Common myeloid progenitor, CD34-positive (primary cell): Measurements from ENCODE around the gene SLC12A5.

ENCODE experiments used
- CTCF ChIA-PET: fragments of 350-600 bp; sonication (Branson Sonifier 250); formaldehyde crosslinking; loops from one replicate; lab custom pipeline; 2021; ENCODE audit warnings: antibody characterized with exemption; lab: Charles Lee
- POLR2A ChIA-PET: fragments of 350-600 bp; sonication (Branson Sonifier 250); formaldehyde crosslinking; loops from one replicate; lab custom pipeline; 2021; ENCODE audit warnings: antibody characterized with exemption; lab: Charles Lee
- DNase-seq, 3 donors: peaks; one replicate each; pipeline versions ENCODE4 v3.0.0 to v3.0.0-alpha.2; 2013
- H3K27ac ChIP-seq, 2 experiments: 1 replicate in 1 of 2; 2 replicates in 1 of 2; pipeline ENCODE4 v1.7.0; 2013; ENCODE audit warnings: inconsistent platforms in 2 of 2, low read length in 2 of 2, mild to moderate bottlenecking in 2 of 2, low read depth in 1 of 2, moderate library complexity in 1 of 2; ENCODE audit not compliant: severe bottlenecking in 2 of 2, insufficient read depth in 1 of 2, poor library complexity in 1 of 2
- H3K27me3 ChIP-seq, 5 experiments: replicated peaks in 2 of 5; 1 replicate in 3 of 5; 2 replicates in 2 of 5; pipeline versions ENCODE4 v1.6.1 to v1.7.0; 2013; ENCODE audit warnings: low read length in 4 of 5, mild to moderate bottlenecking in 2 of 5, moderate library complexity in 2 of 5, inconsistent platforms in 1 of 5; ENCODE audit not compliant: insufficient read depth in 5 of 5, control insufficient read depth in 4 of 5
- H3K36me3 ChIP-seq, 4 experiments: 1 replicate in 2 of 4; 2 replicates in 2 of 4; pipeline versions ENCODE4 v1.6.1 to v1.7.0; 2013; ENCODE audit warnings: low read length in 3 of 4, control low read depth in 1 of 4, mild to moderate bottlenecking in 1 of 4; ENCODE audit not compliant: control insufficient read depth in 4 of 4, insufficient read depth in 4 of 4
- H3K4me1 ChIP-seq, 4 experiments: 1 replicate in 3 of 4; 2 replicates in 1 of 4; pipeline versions ENCODE4 v1.6.1 to v1.7.1; 2013; ENCODE audit warnings: low read length in 3 of 4, mild to moderate bottlenecking in 3 of 4, control low read depth in 1 of 4, inconsistent platforms in 1 of 4, moderate library complexity in 1 of 4; ENCODE audit not compliant: control insufficient read depth in 4 of 4, insufficient read depth in 4 of 4; ENCODE audit errors: control extremely low read depth in 1 of 4
- H3K4me3 ChIP-seq, 7 experiments: 1 replicate in 4 of 7; 2 replicates in 3 of 7; pipeline versions ENCODE4 v1.5.1 to v1.7.0; 2013; ENCODE audit warnings: mild to moderate bottlenecking in 7 of 7, low read length in 6 of 7, moderate library complexity in 6 of 7, inconsistent platforms in 2 of 7, low read depth in 2 of 7, control low read depth in 1 of 7; ENCODE audit not compliant: insufficient read depth in 4 of 7, control insufficient read depth in 1 of 7; ENCODE audit errors: extremely low read depth in 1 of 7
- H3K9me3 ChIP-seq, 5 experiments: 1 replicate in 4 of 5; 2 replicates in 1 of 5; pipeline versions ENCODE4 v1.6.1 to v1.7.1; 2013; ENCODE audit warnings: low read length in 4 of 5, mild to moderate bottlenecking in 2 of 5, inconsistent platforms in 1 of 5, low read depth in 1 of 5, moderate library complexity in 1 of 5; ENCODE audit not compliant: control insufficient read depth in 4 of 5, insufficient read depth in 2 of 5; ENCODE audit errors: control extremely low read depth in 1 of 5
- WGBS: methylation state at CpG from one replicate; pipeline ENCODE4 v1.1.5; 2013; ENCODE audit not compliant: insufficient coverage; 5-methylcytosine and 5-hydroxymethylcytosine counted together

Gene SLC12A5

DNA sequence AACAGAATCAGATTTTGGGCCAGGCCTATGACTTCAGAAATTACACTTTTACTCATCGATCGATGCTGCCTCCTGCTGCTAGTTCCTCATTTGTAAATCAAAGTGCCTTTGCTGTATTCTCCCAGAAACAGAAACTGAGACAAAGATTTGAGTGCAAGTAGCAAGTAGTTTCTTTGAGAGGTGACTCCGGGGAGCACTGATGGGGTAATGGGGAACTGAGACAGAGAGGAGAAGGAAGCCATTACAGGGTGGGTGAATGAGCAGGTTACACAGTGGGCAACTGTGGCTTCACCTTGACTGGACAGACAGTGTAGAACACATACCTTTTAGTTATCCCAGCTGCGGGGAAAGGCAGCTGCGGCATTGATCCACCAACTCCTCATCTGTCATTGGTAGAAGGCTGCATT is 79.4 kb downstream of the SLC12A5 start:
- 67% methylated on average over 3 of the region's 5 CpGs for WGBS
- H3K27me3 ChIP-seq: peaks cover 0 to 14% (median 12%) of the 10 kb centered on the region in 5 experiments
- H3K4me3 ChIP-seq: no peak overlapping the region
- POLR2A ChIA-PET: no interaction called here
- no peaks in the 10 kb centered on the region for H3K9me3 ChIP-seq
- CTCF ChIA-PET: interaction anchor here (1.2 to 1.7 kb wide), 2 partner anchors 122 to 240 kb away, joined by 3 read pairs; no protein-coding TSS in a partner anchor
- H3K27ac ChIP-seq: no peak overlapping the region
- peak in 2 of 3 donors; percentile 53 to 55 for DNase-seq
- no peaks in the 10 kb centered on the region for H3K36me3 ChIP-seq
- H3K4me1 ChIP-seq: no peaks in the 10 kb centered on the region

DNA sequence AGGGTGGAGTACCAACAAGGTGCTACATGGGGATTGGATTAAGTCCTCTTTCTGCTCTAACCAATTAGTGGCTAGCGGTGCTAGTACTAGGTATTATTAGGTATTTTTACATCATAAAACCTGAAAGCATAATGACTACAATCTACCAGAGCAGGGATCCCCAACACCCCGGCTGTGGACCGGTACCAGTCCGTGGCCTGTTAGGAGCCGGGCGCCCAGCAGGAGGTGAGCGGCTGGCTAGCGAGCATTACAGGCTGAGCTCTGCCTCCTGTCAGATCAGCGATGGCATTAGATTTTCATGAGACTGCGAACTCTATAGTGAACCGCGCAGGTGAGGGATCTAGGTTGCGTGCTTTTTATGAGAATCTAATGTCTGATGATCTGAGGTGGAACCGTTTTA is 80.0 kb downstream of the SLC12A5 start:
- Histone ChIP-seq H3K27ac (no peak overlapping the region), H3K4me1 (no peaks in the 10 kb centered on the region), H3K4me3 (no peak overlapping the region), H3K9me3 (no peaks in the 10 kb centered on the region), H3K36me3 (no peaks in the 10 kb centered on the region), H3K27me3 (peaks cover 0 to 14% (median 12%) of the 10 kb centered on the region in 5 experiments)
- DNase-seq: no peak
- ChIA-PET POLR2A (no interaction called here), CTCF (interaction anchor here (1.7 kb wide), 1 partner anchor 239 kb away, joined by 3 read pairs; no protein-coding TSS in a partner anchor)
- 100% methylated on average over 1 of the region's 14 CpGs for WGBS
